Measurements from ENCODE around the gene LDLRAP1. TPM values are rescaled to one million over a fixed set of nuclear protein-coding genes. Genes with fewer than 3 reads are reported as not detected.

LDLRAP1 gene
- total RNA-seq, 1 experiment from 2014 or later: 26.0 TPM

DNA sequence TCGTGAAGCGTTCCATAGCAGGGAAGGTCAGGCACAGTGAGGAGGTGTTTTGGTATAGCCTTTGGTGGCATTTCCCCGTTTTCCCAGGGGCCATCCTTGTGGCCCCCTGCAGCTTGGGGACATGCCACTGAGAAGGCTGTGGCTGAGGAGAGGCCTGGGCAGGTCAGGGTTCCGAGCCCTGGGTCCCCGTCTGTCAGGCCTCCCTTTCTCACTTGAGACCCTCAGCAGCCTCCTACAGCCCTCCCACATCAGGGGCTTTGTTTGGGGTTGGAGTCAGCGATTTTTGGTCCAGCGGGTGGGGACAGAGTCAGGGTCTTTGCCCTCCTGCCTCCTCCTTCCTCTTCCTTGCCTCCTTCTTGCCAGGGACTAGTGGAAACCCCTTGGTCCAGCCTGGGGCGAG lies 22.2 kb downstream of the LDLRAP1 start:
- Histone ChIP-seq H3K4me2 (ENCODE audit: low read length) (no peak overlapping the region), H3K4me1 (ENCODE audit: control insufficient read depth in 1 of 2, insufficient read depth in 2 of 2, low read length in 2 of 2) (peaks cover 42 to 49% of the 10 kb centered on the region in 2 experiments), H3K9me3 (ENCODE audit: control insufficient read depth in 1 of 2, insufficient read depth in 1 of 2, low read depth in 1 of 2, low read length in 2 of 2) (no peaks in the 10 kb centered on the region)

More for the DNA sequence above, 22.2 kb downstream of the LDLRAP1 start:
- ATAC-seq (no peak), DNase-seq (ENCODE audit: low read depth, low spot score) (no peak)
- TF ChIP-seq POLR2AphosphoS5 (IDR thresholded peaks at IDR 0.05; ENCODE audit: low read depth, low read length): no peak
- no peak for TF ChIP-seq ZFX (IDR thresholded peaks at IDR 0.05)
- TF ChIP-seq RAD21 (IDR thresholded peaks at IDR 0.05; ENCODE audit: low read depth): no peak
- no peak for TF ChIP-seq ELF1 (IDR thresholded peaks at IDR 0.05; ENCODE audit: borderline replicate concordance, low read depth)
- TF ChIP-seq CEBPB (IDR thresholded peaks at IDR 0.05; ENCODE audit: low read depth): no peak
- TF ChIP-seq, protein P1, sequence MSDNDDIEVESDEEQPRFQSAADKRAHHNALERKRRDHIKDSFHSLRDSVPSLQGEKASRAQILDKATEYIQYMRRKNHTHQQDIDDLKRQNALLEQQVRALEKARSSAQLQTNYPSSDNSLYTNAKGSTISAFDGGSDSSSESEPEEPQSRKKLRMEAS (IDR thresholded peaks at IDR 0.05): no peak
- no peak for TF ChIP-seq POLR2A (IDR thresholded peaks at IDR 0.05; ENCODE audit: borderline replicate concordance, extremely low read depth, insufficient read depth, insufficient read length)
- TF ChIP-seq EZH2 (IDR thresholded peaks at IDR 0.05): no peak
- TF ChIP-seq SIN3A (IDR thresholded peaks at IDR 0.05; ENCODE audit: low read depth): no peak
- TF ChIP-seq, protein P2, sequence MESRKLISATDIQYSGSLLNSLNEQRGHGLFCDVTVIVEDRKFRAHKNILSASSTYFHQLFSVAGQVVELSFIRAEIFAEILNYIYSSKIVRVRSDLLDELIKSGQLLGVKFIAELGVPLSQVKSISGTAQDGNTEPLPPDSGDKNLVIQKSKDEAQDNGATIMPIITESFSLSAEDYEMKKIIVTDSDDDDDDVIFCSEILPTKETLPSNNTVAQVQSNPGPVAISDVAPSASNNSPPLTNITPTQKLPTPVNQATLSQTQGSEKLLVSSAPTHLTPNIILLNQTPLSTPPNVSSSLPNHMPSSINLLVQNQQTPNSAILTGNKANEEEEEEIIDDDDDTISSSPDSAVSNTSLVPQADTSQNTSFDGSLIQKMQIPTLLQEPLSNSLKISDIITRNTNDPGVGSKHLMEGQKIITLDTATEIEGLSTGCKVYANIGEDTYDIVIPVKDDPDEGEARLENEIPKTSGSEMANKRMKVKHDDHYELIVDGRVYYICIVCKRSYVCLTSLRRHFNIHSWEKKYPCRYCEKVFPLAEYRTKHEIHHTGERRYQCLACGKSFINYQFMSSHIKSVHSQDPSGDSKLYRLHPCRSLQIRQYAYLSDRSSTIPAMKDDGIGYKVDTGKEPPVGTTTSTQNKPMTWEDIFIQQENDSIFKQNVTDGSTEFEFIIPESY (IDR thresholded peaks at IDR 0.05; ENCODE audit: extremely low read depth, insufficient replicate concordance, low read length): no peak
- TF ChIP-seq, protein P3, sequence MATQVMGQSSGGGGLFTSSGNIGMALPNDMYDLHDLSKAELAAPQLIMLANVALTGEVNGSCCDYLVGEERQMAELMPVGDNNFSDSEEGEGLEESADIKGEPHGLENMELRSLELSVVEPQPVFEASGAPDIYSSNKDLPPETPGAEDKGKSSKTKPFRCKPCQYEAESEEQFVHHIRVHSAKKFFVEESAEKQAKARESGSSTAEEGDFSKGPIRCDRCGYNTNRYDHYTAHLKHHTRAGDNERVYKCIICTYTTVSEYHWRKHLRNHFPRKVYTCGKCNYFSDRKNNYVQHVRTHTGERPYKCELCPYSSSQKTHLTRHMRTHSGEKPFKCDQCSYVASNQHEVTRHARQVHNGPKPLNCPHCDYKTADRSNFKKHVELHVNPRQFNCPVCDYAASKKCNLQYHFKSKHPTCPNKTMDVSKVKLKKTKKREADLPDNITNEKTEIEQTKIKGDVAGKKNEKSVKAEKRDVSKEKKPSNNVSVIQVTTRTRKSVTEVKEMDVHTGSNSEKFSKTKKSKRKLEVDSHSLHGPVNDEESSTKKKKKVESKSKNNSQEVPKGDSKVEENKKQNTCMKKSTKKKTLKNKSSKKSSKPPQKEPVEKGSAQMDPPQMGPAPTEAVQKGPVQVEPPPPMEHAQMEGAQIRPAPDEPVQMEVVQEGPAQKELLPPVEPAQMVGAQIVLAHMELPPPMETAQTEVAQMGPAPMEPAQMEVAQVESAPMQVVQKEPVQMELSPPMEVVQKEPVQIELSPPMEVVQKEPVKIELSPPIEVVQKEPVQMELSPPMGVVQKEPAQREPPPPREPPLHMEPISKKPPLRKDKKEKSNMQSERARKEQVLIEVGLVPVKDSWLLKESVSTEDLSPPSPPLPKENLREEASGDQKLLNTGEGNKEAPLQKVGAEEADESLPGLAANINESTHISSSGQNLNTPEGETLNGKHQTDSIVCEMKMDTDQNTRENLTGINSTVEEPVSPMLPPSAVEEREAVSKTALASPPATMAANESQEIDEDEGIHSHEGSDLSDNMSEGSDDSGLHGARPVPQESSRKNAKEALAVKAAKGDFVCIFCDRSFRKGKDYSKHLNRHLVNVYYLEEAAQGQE (IDR thresholded peaks at IDR 0.05; ENCODE audit: low read depth): no peak
- no peak for TF ChIP-seq SP1 (IDR thresholded peaks at IDR 0.05; ENCODE audit: low read depth)
- TF ChIP-seq JUND (IDR thresholded peaks at IDR 0.05): no peak
- TF ChIP-seq, protein P4, sequence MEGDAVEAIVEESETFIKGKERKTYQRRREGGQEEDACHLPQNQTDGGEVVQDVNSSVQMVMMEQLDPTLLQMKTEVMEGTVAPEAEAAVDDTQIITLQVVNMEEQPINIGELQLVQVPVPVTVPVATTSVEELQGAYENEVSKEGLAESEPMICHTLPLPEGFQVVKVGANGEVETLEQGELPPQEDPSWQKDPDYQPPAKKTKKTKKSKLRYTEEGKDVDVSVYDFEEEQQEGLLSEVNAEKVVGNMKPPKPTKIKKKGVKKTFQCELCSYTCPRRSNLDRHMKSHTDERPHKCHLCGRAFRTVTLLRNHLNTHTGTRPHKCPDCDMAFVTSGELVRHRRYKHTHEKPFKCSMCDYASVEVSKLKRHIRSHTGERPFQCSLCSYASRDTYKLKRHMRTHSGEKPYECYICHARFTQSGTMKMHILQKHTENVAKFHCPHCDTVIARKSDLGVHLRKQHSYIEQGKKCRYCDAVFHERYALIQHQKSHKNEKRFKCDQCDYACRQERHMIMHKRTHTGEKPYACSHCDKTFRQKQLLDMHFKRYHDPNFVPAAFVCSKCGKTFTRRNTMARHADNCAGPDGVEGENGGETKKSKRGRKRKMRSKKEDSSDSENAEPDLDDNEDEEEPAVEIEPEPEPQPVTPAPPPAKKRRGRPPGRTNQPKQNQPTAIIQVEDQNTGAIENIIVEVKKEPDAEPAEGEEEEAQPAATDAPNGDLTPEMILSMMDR (IDR thresholded peaks at IDR 0.05 in 2 of 3, conservative IDR thresholded peaks at IDR 0.05 in 1 of 3; ENCODE audit: borderline replicate concordance in 1 of 3, insufficient read depth in 1 of 3, low read depth in 2 of 3, low read length in 2 of 3): no peak
- no peak for TF ChIP-seq YY1 (IDR thresholded peaks at IDR 0.05; ENCODE audit: extremely low read depth, insufficient replicate concordance, low read depth, low read length)
- TF ChIP-seq SRF (IDR thresholded peaks at IDR 0.05; ENCODE audit: low read depth): no peak
- TF ChIP-seq EGR1 (IDR thresholded peaks at IDR 0.05; ENCODE audit: low read depth): no peak
- ChIA-PET POLR2A (no interaction called here), CTCF (no interaction called here), RAD21 (ENCODE audit: low non-redundant PET in 1 of 2, low total read pairs in 2 of 2, uncharacterized antibody in 2 of 2, unreplicated experiment in 2 of 2) (no interaction called here)
- Histone ChIP-seq H4K20me1 (ENCODE audit: insufficient read depth) (no peaks in the 10 kb centered on the region), H2AFZ (ENCODE audit: low read depth, low read length, poor library complexity, severe bottlenecking) (no peak overlapping the region), H3K79me2 (ENCODE audit: insufficient read depth, low read length) (no peaks in the 10 kb centered on the region), H3K27me3 (ENCODE audit: insufficient read depth, low read length) (no peaks in the 10 kb centered on the region), H3K36me3 (ENCODE audit: control insufficient read depth in 1 of 2, insufficient read depth in 2 of 2, low read length in 2 of 2) (peaks cover 5 to 6% of the 10 kb centered on the region in 2 experiments; a peak in 1 of 4 replicates), H3K4me3 (replicated peaks in 1 of 2; ENCODE audit: low read depth in 1 of 2, low read length in 2 of 2) (no peak overlapping the region), H3K27ac (ENCODE audit: low read depth, low read length) (no peak overlapping the region), H3K9ac (ENCODE audit: low read length) (no peak overlapping the region), H3K9me2 (ENCODE audit: insufficient read depth) (no peaks in the 10 kb centered on the region)
- intact Hi-C loops (cut with micrococcal nuclease): no loop called here
- BruUV-seq (replicated peaks): no TSS peak

All from HCT116 (cell line).